NCI-H524 (cell line): ENCODE measurements around the gene MFAP2.
"Not testable (repeated sequence)": the region's sequence is repeated elsewhere in the genome, so short reads cannot be mapped to it uniquely, and the experiment has no call there.

Source experiments
- DNase-seq, 2 experiments: peaks; one replicate each; lab custom pipeline; 2025; lab: John Stamatoyannopoulos, UW

The MFAP2 gene

GRCh38 chr1:16979475-16980327 lies 719 bp downstream of the MFAP2 start:
- no peak for DNase-seq

- DNase-seq, result no peak
These were observed 1.6 kb downstream of the MFAP2 start for GRCh38 chr1:16978567-16979474.

- DNase-seq, result no peak
These were observed 2.3 kb downstream of the MFAP2 start for GRCh38 chr1:16978139-16978538.

GRCh38 chr1:16977377-16977776 lies 3.0 kb downstream of the MFAP2 start:
- DNase-seq, result no peak

GRCh38 chr1:16976966-16977365 lies 3.5 kb downstream of the MFAP2 start:
- DNase-seq, result no peak

GRCh38 chr1:16975838-16976237 lies 4.6 kb downstream of the MFAP2 start:
- DNase-seq, result no peak

GRCh38 chr1:16975211-16975610 lies 5.2 kb downstream of the MFAP2 start:
- no peak for DNase-seq

GRCh38 chr1:16973215-16973614 lies 7.2 kb downstream of the MFAP2 start:
- no peak for DNase-seq

GRCh38 chr1:16972189-16972895 lies 8.1 kb downstream of the MFAP2 start:
- DNase-seq, result no peak

GRCh38 chr1:16971341-16972188 lies 8.9 kb downstream of the MFAP2 start:
- peak in 1 of 2 experiments; percentile 26 for DNase-seq

GRCh38 chr1:16970132-16970910 lies 10.1 kb downstream of the MFAP2 start:
- DNase-seq, result no peak

- no peak for DNase-seq
These were observed 10.8 kb downstream of the MFAP2 start for GRCh38 chr1:16969651-16970050.

GRCh38 chr1:16969057-16969611 lies 11.3 kb downstream of the MFAP2 start:
- no peak for DNase-seq

- DNase-seq, result no peak
These were observed 12.0 kb downstream of the MFAP2 start for GRCh38 chr1:16968372-16968771.

- DNase-seq, result no peak
These were observed 12.5 kb downstream of the MFAP2 start for GRCh38 chr1:16967962-16968361.

- DNase-seq, result no peak
These were observed 13.3 kb downstream of the MFAP2 start for GRCh38 chr1:16967095-16967575.

- no peak for DNase-seq
These were observed 14.1 kb downstream of the MFAP2 start for GRCh38 chr1:16966282-16966681.

- no peak for DNase-seq
These were observed 14.8 kb downstream of the MFAP2 start for GRCh38 chr1:16965486-16966067.

GRCh38 chr1:16964169-16964568 lies 16.3 kb downstream of the MFAP2 start:
- not testable (repeated sequence) for DNase-seq
